ENCODE data around the gene TRAPPC3L. TPM values are rescaled to one million over a fixed set of nuclear protein-coding genes. Genes with fewer than 3 reads are reported as not detected.

Gene TRAPPC3L
- total and polyA plus RNA-seq, 7 donors, result 0.03 to 0.16 (median 0.06) TPM; not detected in 4

DNA sequence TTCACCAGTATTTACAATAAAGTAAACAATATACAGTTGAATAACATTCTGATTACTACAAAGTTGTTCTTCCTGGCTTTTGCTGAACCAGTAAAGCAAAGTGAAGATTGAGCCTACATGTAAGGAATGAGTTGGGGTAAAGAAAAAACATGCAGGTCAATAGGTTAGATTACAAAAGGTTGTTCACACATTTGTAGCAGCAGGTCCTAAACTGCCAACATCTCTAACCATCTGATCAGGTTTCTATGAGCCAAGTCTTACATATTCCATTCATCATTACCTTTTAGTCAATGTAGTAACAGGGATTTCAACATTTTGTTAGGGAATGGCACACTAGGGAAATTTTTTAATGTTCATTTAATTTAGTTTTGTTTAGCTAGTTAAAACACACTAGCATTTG is 93.6 kb downstream of the TRAPPC3L start:
- TF ChIP-seq CTCF (IDR thresholded peaks at IDR 0.05), result no peak
- H3K4me3 ChIP-seq, result no peak overlapping the region
- no peak for ATAC-seq
- H3K27me3 ChIP-seq (ENCODE audit: insufficient read depth in 3 of 3, low read length in 2 of 3), result no peaks in the 10 kb centered on the region
- no peaks in the 10 kb centered on the region for H3K36me3 ChIP-seq (ENCODE audit: insufficient read depth in 1 of 2, low read depth in 1 of 2)
- DNase-seq, result no peak
- no peaks in the 10 kb centered on the region for H3K9me3 ChIP-seq
- intact Hi-C loops (cut with DNase I), result no loop called here
- no peak overlapping the region for H3K27ac ChIP-seq
- no peaks in the 10 kb centered on the region for H3K4me1 ChIP-seq

DNA sequence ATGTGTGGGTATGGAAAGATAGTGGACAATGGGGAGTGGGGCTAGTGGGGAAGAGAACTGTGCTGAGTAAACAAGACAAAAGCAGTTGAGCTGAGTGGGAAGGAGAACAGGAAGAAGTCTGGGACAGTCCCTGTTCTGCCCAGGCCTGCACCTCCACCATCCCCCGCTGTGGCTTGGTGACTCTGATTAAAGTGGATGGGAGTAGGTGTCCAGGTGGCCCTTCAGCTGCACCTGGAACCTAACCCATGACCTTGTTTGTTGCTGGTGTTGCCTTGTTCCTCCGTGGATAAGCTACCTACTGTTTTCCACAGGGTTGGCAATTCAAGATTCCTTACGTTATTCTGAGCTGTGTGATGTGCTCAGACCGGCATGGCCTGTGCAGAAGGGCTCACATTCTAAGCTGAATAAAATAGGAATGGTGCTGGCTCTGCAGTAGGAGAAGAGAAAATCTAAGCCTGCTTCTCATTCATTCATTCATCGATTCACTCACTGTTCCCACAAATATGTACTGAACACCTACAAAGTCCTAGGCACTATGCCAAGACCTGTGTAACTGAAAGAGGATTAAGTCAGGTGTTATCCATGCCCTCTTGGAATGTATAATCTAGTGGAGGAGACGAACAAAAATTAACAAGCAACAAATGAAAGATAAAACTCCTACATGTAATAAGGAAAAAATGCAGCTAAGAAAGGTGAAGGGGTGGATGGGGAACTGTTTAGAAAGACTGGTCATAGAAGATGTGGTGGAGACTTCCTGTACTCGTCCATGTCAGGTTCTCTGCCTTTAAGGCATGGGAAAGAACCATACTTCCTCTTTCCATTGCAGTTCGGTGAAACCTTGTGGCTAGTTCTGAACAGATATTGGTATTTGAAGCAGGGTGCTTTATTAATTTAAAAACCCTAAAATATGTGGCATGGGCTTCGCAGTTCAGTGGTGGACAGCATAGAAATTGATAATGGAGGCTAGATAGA is 94.4 kb downstream of the TRAPPC3L start:
- TF ChIP-seq CTCF (IDR thresholded peaks at IDR 0.05), result no peak
- Histone ChIP-seq H3K9me3 (no peaks in the 10 kb centered on the region), H3K27me3 (ENCODE audit: insufficient read depth in 3 of 3, low read length in 2 of 3) (no peaks in the 10 kb centered on the region), H3K36me3 (ENCODE audit: insufficient read depth in 1 of 2, low read depth in 1 of 2) (no peaks in the 10 kb centered on the region), H3K27ac (no peak overlapping the region), H3K4me3 (no peak overlapping the region), H3K4me1 (no peaks in the 10 kb centered on the region)
- 79 to 84% (median 82%) methylated on average over 9 of the region's 9 CpGs for WGBS, 3 donors
- ATAC-seq (no peak), DNase-seq (no peak)
- intact Hi-C loops (cut with DNase I), result no loop called here

DNA sequence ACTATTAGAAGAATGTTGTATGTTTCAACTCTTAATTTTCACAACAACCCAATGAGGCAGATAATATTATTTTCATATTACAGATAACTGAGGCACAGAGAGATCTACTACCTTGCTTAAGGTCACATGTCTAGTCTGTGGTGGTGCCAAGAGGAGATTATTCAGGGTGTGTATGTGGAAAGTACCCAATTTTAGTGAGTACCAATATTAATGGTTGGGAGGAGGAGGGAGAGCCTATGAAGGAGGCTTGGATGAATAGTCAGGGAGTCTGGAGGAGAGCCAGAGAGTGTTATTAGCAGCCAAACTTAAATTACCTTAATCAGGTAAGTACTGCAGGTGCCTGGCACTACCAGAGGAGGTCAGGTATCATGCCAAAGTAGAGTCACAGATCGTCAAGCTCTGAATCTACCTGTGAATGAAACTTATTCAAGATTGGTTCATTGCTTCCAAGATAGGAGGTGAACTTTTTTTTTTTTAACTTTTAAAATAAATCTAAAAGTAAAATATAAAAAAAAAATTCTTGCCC is 95.2 kb downstream of the TRAPPC3L start:
- TF ChIP-seq CTCF (IDR thresholded peaks at IDR 0.05), result no peak
- intact Hi-C loops (cut with DNase I), result no loop called here

GRCh38 chr6:116449565-116449964 is 95.9 kb downstream of the TRAPPC3L start:
- Histone ChIP-seq H3K4me1 (no peaks in the 10 kb centered on the region), H3K27ac (no peak overlapping the region), H3K9me3 (no peaks in the 10 kb centered on the region), H3K4me3 (no peak overlapping the region), H3K27me3 (ENCODE audit: insufficient read depth in 3 of 3, low read length in 2 of 3) (no peaks in the 10 kb centered on the region), H3K36me3 (ENCODE audit: insufficient read depth in 1 of 2, low read depth in 1 of 2) (no peaks in the 10 kb centered on the region)
- ATAC-seq, result no peak
- no peak for TF ChIP-seq CTCF (IDR thresholded peaks at IDR 0.05)
- no peak for DNase-seq
- 90 to 94% (median 91%) methylated on average over 1 of the region's 1 CpG for WGBS, 3 donors
- intact Hi-C loops (cut with DNase I), result loop anchor here in 1 of 2 donors (5.0 kb wide), 1 partner anchor 162 kb away; no protein-coding TSS in a partner anchor

More for the DNA sequence above, 95.2 kb downstream of the TRAPPC3L start:
- H3K36me3 ChIP-seq (ENCODE audit: insufficient read depth in 1 of 2, low read depth in 1 of 2), result no peaks in the 10 kb centered on the region
- no peak overlapping the region for H3K27ac ChIP-seq
- no peak for DNase-seq
- H3K27me3 ChIP-seq (ENCODE audit: insufficient read depth in 3 of 3, low read length in 2 of 3), result no peaks in the 10 kb centered on the region
- H3K4me1 ChIP-seq, result no peaks in the 10 kb centered on the region
- H3K4me3 ChIP-seq, result no peak overlapping the region
- ATAC-seq, result no peak
- 81 to 96% (median 81%) methylated on average over 1 of the region's 1 CpG for WGBS, 3 donors
- no peaks in the 10 kb centered on the region for H3K9me3 ChIP-seq
